ENCODE data around the gene PRKN.
"Not testable (repeated sequence)": the region's sequence is repeated elsewhere in the genome, so short reads cannot be mapped to it uniquely, and the experiment has no call there.

PRKN gene

DNA sequence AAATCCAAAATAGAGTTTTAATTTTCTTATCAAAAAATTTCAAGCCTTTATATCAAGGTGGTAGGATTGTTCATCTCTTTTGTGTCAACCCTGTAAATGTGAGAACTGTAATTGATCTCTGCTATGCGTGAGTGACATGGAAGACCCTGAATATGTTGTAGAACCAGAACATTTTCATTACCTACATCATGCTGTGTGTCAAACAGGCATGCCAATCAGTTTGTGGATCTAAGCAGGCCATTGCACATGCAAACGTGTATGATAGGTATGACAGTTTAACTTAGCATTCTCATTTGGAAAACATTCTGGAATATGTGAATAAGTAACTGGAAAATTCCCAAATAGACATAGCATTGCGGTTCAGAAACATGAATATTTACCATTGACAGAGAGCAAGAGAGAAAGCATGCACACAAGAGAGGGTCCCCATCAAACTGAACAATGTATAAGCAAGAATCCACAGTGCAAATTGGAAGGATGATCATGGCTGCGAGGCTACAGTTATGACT lies 812.1 kb downstream of the PRKN start:
- no peak overlapping the region for H3K4me3 ChIP-seq (ENCODE audit: low read depth in 1 of 2, low read length in 2 of 2)
- no peaks in the 10 kb centered on the region for H3K36me3 ChIP-seq (ENCODE audit: insufficient read depth, low read length)
- H3K27ac ChIP-seq (ENCODE audit: low read depth, low read length) = no peak overlapping the region
- no peak overlapping the region for H3K9ac ChIP-seq (ENCODE audit: low read length)
- no peaks in the 10 kb centered on the region for H3K4me1 ChIP-seq (ENCODE audit: insufficient read depth, low read length)
- H3K9me3 ChIP-seq (ENCODE audit: low read length) = no peaks in the 10 kb centered on the region
- H3K27me3 ChIP-seq (ENCODE audit: control insufficient read depth in 1 of 2, insufficient read depth in 2 of 2, low read length in 2 of 2) = no peaks in the 10 kb centered on the region

- H3K9me3 ChIP-seq (ENCODE audit: low read length) = no peaks in the 10 kb centered on the region
- H3K27me3 ChIP-seq (ENCODE audit: control insufficient read depth in 1 of 2, insufficient read depth in 2 of 2, low read length in 2 of 2) = no peaks in the 10 kb centered on the region
- no peaks in the 10 kb centered on the region for H3K4me1 ChIP-seq (ENCODE audit: insufficient read depth, low read length)
- no peak overlapping the region for H3K4me3 ChIP-seq (ENCODE audit: low read depth in 1 of 2, low read length in 2 of 2)
- H3K9ac ChIP-seq (ENCODE audit: low read length) = no peak overlapping the region
- H3K36me3 ChIP-seq (ENCODE audit: insufficient read depth, low read length) = no peaks in the 10 kb centered on the region
- no peak overlapping the region for H3K27ac ChIP-seq (ENCODE audit: low read depth, low read length)
Observed at GRCh38 chr6:161908872-161909271, 818.7 kb downstream of the PRKN start.

DNA sequence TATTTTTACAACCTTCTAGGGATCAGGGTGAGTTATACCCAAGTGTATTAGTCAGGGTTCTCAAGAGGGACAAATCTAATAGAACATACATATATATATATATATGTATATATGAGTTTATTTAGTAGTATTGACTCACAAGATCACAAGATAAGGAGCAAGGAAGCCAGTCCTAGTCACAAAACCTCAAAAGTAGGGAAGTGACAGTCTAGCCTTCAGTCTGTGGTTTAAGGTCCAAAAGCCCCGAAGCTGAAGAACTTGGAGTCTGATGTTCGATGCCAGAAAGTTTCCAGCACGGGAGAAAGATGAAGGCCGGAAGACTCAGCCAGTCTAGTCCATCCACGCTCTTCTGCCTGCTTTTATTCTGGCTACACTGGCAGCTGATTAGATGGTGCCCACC lies 821.0 kb downstream of the PRKN start:
- no peaks in the 10 kb centered on the region for H3K9me3 ChIP-seq (ENCODE audit: low read length)
- no peak overlapping the region for H3K4me3 ChIP-seq (ENCODE audit: low read depth in 1 of 2, low read length in 2 of 2)
- no peak overlapping the region for H3K27ac ChIP-seq (ENCODE audit: low read depth, low read length)
- no peaks in the 10 kb centered on the region for H3K4me1 ChIP-seq (ENCODE audit: insufficient read depth, low read length)
- H3K36me3 ChIP-seq (ENCODE audit: insufficient read depth, low read length) = no peaks in the 10 kb centered on the region
- no peak overlapping the region for H3K9ac ChIP-seq (ENCODE audit: low read length)
- H3K27me3 ChIP-seq (ENCODE audit: control insufficient read depth in 1 of 2, insufficient read depth in 2 of 2, low read length in 2 of 2) = no peaks in the 10 kb centered on the region

- no peak overlapping the region for H3K4me3 ChIP-seq (ENCODE audit: low read depth in 1 of 2, low read length in 2 of 2)
- no peak overlapping the region for H3K9ac ChIP-seq (ENCODE audit: low read length)
- H3K27ac ChIP-seq (ENCODE audit: low read depth, low read length) = no peak overlapping the region
- H3K36me3 ChIP-seq (ENCODE audit: insufficient read depth, low read length) = no peaks in the 10 kb centered on the region
- H3K27me3 ChIP-seq (ENCODE audit: control insufficient read depth in 1 of 2, insufficient read depth in 2 of 2, low read length in 2 of 2) = no peaks in the 10 kb centered on the region
- no peaks in the 10 kb centered on the region for H3K9me3 ChIP-seq (ENCODE audit: low read length)
- H3K4me1 ChIP-seq (ENCODE audit: insufficient read depth, low read length) = no peaks in the 10 kb centered on the region
Observed at GRCh38 chr6:161903584-161904212, 823.9 kb downstream of the PRKN start.

DNA sequence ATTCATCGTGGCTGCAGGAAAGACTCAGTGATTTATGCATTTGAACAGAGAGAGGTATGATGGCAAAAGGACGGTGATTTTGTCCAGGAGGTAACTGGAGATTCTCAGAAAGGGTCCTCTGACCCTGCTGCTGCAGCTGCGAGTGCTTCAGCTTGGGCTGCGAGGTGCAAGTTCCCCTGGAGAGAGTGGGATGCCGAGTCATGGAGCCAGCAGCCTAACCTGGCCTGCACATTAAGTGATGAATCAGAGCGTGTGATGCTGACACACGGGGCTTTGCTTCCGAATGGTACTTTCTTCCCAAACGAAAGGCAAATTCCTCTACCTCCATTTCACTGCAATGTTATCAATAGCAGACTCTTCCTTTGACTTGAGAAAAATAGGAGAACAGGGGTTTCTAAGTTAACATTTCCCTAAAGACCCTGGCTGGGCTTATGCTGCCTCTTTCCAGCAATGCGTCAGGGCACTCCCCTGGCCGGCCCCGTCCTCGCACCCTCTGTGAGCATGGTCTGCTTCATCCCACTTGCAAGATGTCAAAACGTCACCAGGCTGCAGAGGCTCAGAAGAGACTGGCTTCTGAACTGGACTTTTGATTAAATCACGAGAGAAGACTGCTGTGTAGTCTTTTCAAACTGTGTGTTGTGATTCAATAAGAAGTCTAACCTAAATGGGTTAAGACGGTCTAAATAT lies 825.7 kb downstream of the PRKN start:
- H3K4me3 ChIP-seq (ENCODE audit: low read depth in 1 of 2, low read length in 2 of 2) = no peak overlapping the region
- no peaks in the 10 kb centered on the region for H3K27me3 ChIP-seq (ENCODE audit: control insufficient read depth in 1 of 2, insufficient read depth in 2 of 2, low read length in 2 of 2)
- H3K4me1 ChIP-seq (ENCODE audit: insufficient read depth, low read length) = no peaks in the 10 kb centered on the region
- H3K9ac ChIP-seq (ENCODE audit: low read length) = no peak overlapping the region
- H3K9me3 ChIP-seq (ENCODE audit: low read length) = no peaks in the 10 kb centered on the region
- no peak overlapping the region for H3K27ac ChIP-seq (ENCODE audit: low read depth, low read length)
- no peaks in the 10 kb centered on the region for H3K36me3 ChIP-seq (ENCODE audit: insufficient read depth, low read length)

DNA sequence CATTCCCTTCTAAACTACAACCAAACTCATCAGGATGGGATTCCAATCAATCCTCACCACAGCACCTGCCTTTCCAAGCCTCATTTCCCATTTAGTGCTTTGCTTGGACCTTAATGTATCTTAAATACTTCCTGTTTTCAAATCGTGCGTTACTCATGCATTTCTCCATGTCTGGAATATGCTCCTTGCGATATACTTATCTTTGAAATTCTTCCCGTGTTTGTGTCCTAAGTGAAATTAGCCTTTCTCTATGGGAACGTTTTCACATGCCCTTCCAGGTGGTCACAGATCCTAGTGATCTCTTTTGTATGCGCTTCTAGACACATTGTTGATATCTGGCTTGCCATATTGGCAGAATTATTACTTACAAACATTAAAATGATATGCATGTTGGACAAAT lies 833.1 kb downstream of the PRKN start:
- Histone ChIP-seq H3K4me3 (ENCODE audit: low read depth in 1 of 2, low read length in 2 of 2) (no peak overlapping the region), H3K9ac (ENCODE audit: low read length) (no peak overlapping the region), H3K9me3 (ENCODE audit: low read length) (no peaks in the 10 kb centered on the region), H3K36me3 (ENCODE audit: insufficient read depth, low read length) (no peaks in the 10 kb centered on the region), H3K27me3 (ENCODE audit: control insufficient read depth in 1 of 2, insufficient read depth in 2 of 2, low read length in 2 of 2) (no peaks in the 10 kb centered on the region), H3K4me1 (ENCODE audit: insufficient read depth, low read length) (no peaks in the 10 kb centered on the region), H3K27ac (ENCODE audit: low read depth, low read length) (no peak overlapping the region)

DNA sequence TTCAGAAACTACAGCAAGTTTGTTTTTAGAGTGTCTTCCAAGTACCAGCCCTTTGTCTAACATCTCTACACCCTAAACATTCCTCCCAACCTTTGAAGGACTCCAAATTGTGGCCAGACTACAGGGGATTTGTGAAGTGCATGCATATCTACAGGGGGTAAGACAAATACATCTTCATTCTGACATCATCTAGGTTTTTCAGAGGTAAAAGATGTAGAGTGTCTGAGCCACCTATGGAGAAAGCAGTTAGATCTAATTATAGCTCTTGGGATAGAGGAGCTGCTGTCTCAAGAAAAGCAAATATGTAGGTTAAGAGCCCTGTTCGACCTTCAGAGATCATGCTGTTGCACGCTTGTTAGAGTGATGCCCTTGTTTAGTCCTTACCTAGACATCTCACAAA lies 836.0 kb downstream of the PRKN start:
- no peak overlapping the region for H3K27ac ChIP-seq (ENCODE audit: low read depth, low read length)
- H3K36me3 ChIP-seq (ENCODE audit: insufficient read depth, low read length) = no peaks in the 10 kb centered on the region
- H3K27me3 ChIP-seq (ENCODE audit: control insufficient read depth in 1 of 2, insufficient read depth in 2 of 2, low read length in 2 of 2) = no peaks in the 10 kb centered on the region
- H3K4me3 ChIP-seq (ENCODE audit: low read depth in 1 of 2, low read length in 2 of 2) = no peak overlapping the region
- H3K4me1 ChIP-seq (ENCODE audit: insufficient read depth, low read length) = no peaks in the 10 kb centered on the region
- H3K9ac ChIP-seq (ENCODE audit: low read length) = no peak overlapping the region
- no peaks in the 10 kb centered on the region for H3K9me3 ChIP-seq (ENCODE audit: low read length)

GRCh38 chr6:161890832-161891297 lies 836.7 kb downstream of the PRKN start:
- Histone ChIP-seq H3K27me3 (ENCODE audit: control insufficient read depth in 1 of 2, insufficient read depth in 2 of 2, low read length in 2 of 2) (no peaks in the 10 kb centered on the region), H3K36me3 (ENCODE audit: insufficient read depth, low read length) (no peaks in the 10 kb centered on the region), H3K4me1 (ENCODE audit: insufficient read depth, low read length) (no peaks in the 10 kb centered on the region), H3K9me3 (ENCODE audit: low read length) (no peaks in the 10 kb centered on the region), H3K9ac (ENCODE audit: low read length) (no peak overlapping the region), H3K4me3 (ENCODE audit: low read depth in 1 of 2, low read length in 2 of 2) (no peak overlapping the region), H3K27ac (ENCODE audit: low read depth, low read length) (no peak overlapping the region)

- H3K4me3 ChIP-seq (ENCODE audit: low read depth in 1 of 2, low read length in 2 of 2) = no peak overlapping the region
- no peaks in the 10 kb centered on the region for H3K27me3 ChIP-seq (ENCODE audit: control insufficient read depth in 1 of 2, insufficient read depth in 2 of 2, low read length in 2 of 2)
- H3K36me3 ChIP-seq (ENCODE audit: insufficient read depth, low read length) = no peaks in the 10 kb centered on the region
- no peak overlapping the region for H3K9ac ChIP-seq (ENCODE audit: low read length)
- H3K4me1 ChIP-seq (ENCODE audit: insufficient read depth, low read length) = no peaks in the 10 kb centered on the region
- no peaks in the 10 kb centered on the region for H3K9me3 ChIP-seq (ENCODE audit: low read length)
- H3K27ac ChIP-seq (ENCODE audit: low read depth, low read length) = no peak overlapping the region
Observed at GRCh38 chr6:161890133-161890831, 837.3 kb downstream of the PRKN start.

GRCh38 chr6:161889324-161889723 lies 838.2 kb downstream of the PRKN start:
- H3K9me3 ChIP-seq (ENCODE audit: low read length) = no peaks in the 10 kb centered on the region
- H3K9ac ChIP-seq (ENCODE audit: low read length) = no peak overlapping the region
- H3K4me1 ChIP-seq (ENCODE audit: insufficient read depth, low read length) = no peaks in the 10 kb centered on the region
- no peak overlapping the region for H3K27ac ChIP-seq (ENCODE audit: low read depth, low read length)
- no peaks in the 10 kb centered on the region for H3K27me3 ChIP-seq (ENCODE audit: control insufficient read depth in 1 of 2, insufficient read depth in 2 of 2, low read length in 2 of 2)
- no peaks in the 10 kb centered on the region for H3K36me3 ChIP-seq (ENCODE audit: insufficient read depth, low read length)
- H3K4me3 ChIP-seq (ENCODE audit: low read depth in 1 of 2, low read length in 2 of 2) = no peak overlapping the region

GRCh38 chr6:161886545-161886944 lies 841.0 kb downstream of the PRKN start:
- H3K4me1 ChIP-seq (ENCODE audit: insufficient read depth, low read length); H3K4me3 ChIP-seq (ENCODE audit: low read depth in 1 of 2, low read length in 2 of 2); H3K27me3 ChIP-seq (ENCODE audit: control insufficient read depth in 1 of 2, insufficient read depth in 2 of 2, low read length in 2 of 2); H3K36me3 ChIP-seq (ENCODE audit: insufficient read depth, low read length); H3K9ac ChIP-seq (ENCODE audit: low read length); H3K27ac ChIP-seq (ENCODE audit: low read depth, low read length); H3K9me3 ChIP-seq (ENCODE audit: low read length): not testable (repeated sequence)
